ENCODE data around the gene SLC25A48.

Gene SLC25A48

GRCh38 chr5:135869935-135870334 is 35.5 kb downstream of the SLC25A48 start:
- Histone ChIP-seq H3K4me3 (ENCODE audit: low read depth, low read length, poor library complexity, severe bottlenecking) (no peak overlapping the region), H2AFZ (ENCODE audit: low read length) (no peak overlapping the region), H3K27ac (ENCODE audit: low read depth, low read length, poor library complexity, severe bottlenecking) (no peak overlapping the region), H3K4me1 (ENCODE audit: insufficient read depth, low read length, severe bottlenecking) (no peaks in the 10 kb centered on the region), H4K20me1 (ENCODE audit: insufficient read depth, low read length) (no peaks in the 10 kb centered on the region), H3F3A (ENCODE audit: insufficient read depth, low read length) (no peaks in the 10 kb centered on the region), H3K9me3 (ENCODE audit: low read length) (no peaks in the 10 kb centered on the region), H3K9me2 (ENCODE audit: low read depth, low read length) (no peaks in the 10 kb centered on the region), H3K27me3 (ENCODE audit: insufficient read depth, low read length) (no peaks in the 10 kb centered on the region), H3K79me2 (ENCODE audit: insufficient read depth, low read length) (no peaks in the 10 kb centered on the region), H3K4me2 (ENCODE audit: low read length) (no peak overlapping the region), H3K9ac (ENCODE audit: low read length) (no peak overlapping the region), H3K36me3 (ENCODE audit: insufficient read depth, low read length) (no peaks in the 10 kb centered on the region)
- TF ChIP-seq EZH2 (IDR thresholded peaks at IDR 0.05; ENCODE audit: borderline replicate concordance, low read length) = no peak
- no peak for TF ChIP-seq CTCF (IDR thresholded peaks at IDR 0.05; ENCODE audit: low read length)

- H4K20me1 ChIP-seq (ENCODE audit: insufficient read depth, low read length) = no peaks in the 10 kb centered on the region
- H3F3A ChIP-seq (ENCODE audit: insufficient read depth, low read length) = no peaks in the 10 kb centered on the region
- no peaks in the 10 kb centered on the region for H3K27me3 ChIP-seq (ENCODE audit: insufficient read depth, low read length)
- no peaks in the 10 kb centered on the region for H3K4me1 ChIP-seq (ENCODE audit: insufficient read depth, low read length, severe bottlenecking)
- H3K27ac ChIP-seq (ENCODE audit: low read depth, low read length, poor library complexity, severe bottlenecking) = no peak overlapping the region
- no peak overlapping the region for H3K4me3 ChIP-seq (ENCODE audit: low read depth, low read length, poor library complexity, severe bottlenecking)
- H3K4me2 ChIP-seq (ENCODE audit: low read length) = no peak overlapping the region
- no peaks in the 10 kb centered on the region for H3K9me2 ChIP-seq (ENCODE audit: low read depth, low read length)
- H3K9ac ChIP-seq (ENCODE audit: low read length) = no peak overlapping the region
- no peak overlapping the region for H2AFZ ChIP-seq (ENCODE audit: low read length)
- H3K36me3 ChIP-seq (ENCODE audit: insufficient read depth, low read length) = no peaks in the 10 kb centered on the region
- no peaks in the 10 kb centered on the region for H3K9me3 ChIP-seq (ENCODE audit: low read length)
- TF ChIP-seq CTCF (IDR thresholded peaks at IDR 0.05; ENCODE audit: low read length) (no peak), EZH2 (IDR thresholded peaks at IDR 0.05; ENCODE audit: borderline replicate concordance, low read length) (no peak)
- H3K79me2 ChIP-seq (ENCODE audit: insufficient read depth, low read length) = no peaks in the 10 kb centered on the region
These were observed 36.9 kb downstream of the SLC25A48 start for GRCh38 chr5:135871268-135871915.

DNA sequence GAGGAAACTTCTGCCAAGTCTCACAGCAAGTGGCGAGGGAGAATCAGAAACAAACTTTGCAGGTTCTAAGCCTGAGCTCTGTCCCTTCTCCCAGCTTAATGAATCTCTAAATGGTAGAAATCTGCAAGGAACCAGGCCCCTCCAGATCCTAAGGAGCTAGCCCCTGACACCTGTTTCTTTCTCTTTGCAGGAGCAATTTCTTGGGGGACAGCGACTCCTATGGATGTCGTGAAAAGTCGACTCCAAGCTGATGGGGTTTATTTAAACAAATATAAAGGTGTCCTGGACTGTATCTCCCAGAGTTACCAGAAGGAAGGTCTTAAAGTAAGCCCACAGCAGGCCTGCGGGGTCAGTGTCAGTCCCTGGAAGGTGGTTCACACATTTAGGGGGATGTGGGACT is 39.4 kb downstream of the SLC25A48 start:
- H3K9ac ChIP-seq (ENCODE audit: low read length) = no peak overlapping the region

More for the DNA sequence above, 39.4 kb downstream of the SLC25A48 start:
- no peak overlapping the region for H3K4me2 ChIP-seq (ENCODE audit: low read length)
- no peaks in the 10 kb centered on the region for H3K9me3 ChIP-seq (ENCODE audit: low read length)
- TF ChIP-seq CTCF (IDR thresholded peaks at IDR 0.05; ENCODE audit: low read length) = no peak
- TF ChIP-seq EZH2 (IDR thresholded peaks at IDR 0.05; ENCODE audit: borderline replicate concordance, low read length) = no peak
- no peaks in the 10 kb centered on the region for H3K4me1 ChIP-seq (ENCODE audit: insufficient read depth, low read length, severe bottlenecking)
- H3K79me2 ChIP-seq (ENCODE audit: insufficient read depth, low read length) = no peaks in the 10 kb centered on the region
- H3K9me2 ChIP-seq (ENCODE audit: low read depth, low read length) = no peaks in the 10 kb centered on the region
- no peaks in the 10 kb centered on the region for H3K36me3 ChIP-seq (ENCODE audit: insufficient read depth, low read length)
- H3K27me3 ChIP-seq (ENCODE audit: insufficient read depth, low read length) = no peaks in the 10 kb centered on the region
- H4K20me1 ChIP-seq (ENCODE audit: insufficient read depth, low read length) = no peaks in the 10 kb centered on the region
- no peak overlapping the region for H3K4me3 ChIP-seq (ENCODE audit: low read depth, low read length, poor library complexity, severe bottlenecking)
- H2AFZ ChIP-seq (ENCODE audit: low read length) = no peak overlapping the region
- no peak overlapping the region for H3K27ac ChIP-seq (ENCODE audit: low read depth, low read length, poor library complexity, severe bottlenecking)
- no peaks in the 10 kb centered on the region for H3F3A ChIP-seq (ENCODE audit: insufficient read depth, low read length)
